Fibroblast of villous mesenchyme (primary cell): ENCODE measurements around the gene PLD3. TPM values are rescaled to one million over a fixed set of nuclear protein-coding genes. Genes with fewer than 3 reads are reported as not detected.

Source experiments
- DNase-seq: peaks from one replicate; pipeline ENCODE4 v3.0.0-alpha.2; 2010; ENCODE audit warnings: low read depth
- H3K4me3 ChIP-seq: 2 replicates; pipeline ENCODE4 v1.5.1; 2011; ENCODE audit warnings: low read depth, mild to moderate bottlenecking, low read length
- total RNA-seq: library from RNA; depleted of rRNA; stranded (reverse); fragments of >200 nt; gene quantifications from 2 replicates; pipeline ENCODE4 v1.2.3, GENCODE V29; 2012
- TF ChIP-seq, protein P1 (sequence below): IDR thresholded peaks from 2 replicates; pipeline ENCODE4 v1.5.1; 2012; ENCODE audit warnings: low read depth, mild to moderate bottlenecking, low read length; ENCODE audit not compliant: insufficient read depth

Gene PLD3
- total RNA-seq, 1 donor: 146 TPM

DNA sequence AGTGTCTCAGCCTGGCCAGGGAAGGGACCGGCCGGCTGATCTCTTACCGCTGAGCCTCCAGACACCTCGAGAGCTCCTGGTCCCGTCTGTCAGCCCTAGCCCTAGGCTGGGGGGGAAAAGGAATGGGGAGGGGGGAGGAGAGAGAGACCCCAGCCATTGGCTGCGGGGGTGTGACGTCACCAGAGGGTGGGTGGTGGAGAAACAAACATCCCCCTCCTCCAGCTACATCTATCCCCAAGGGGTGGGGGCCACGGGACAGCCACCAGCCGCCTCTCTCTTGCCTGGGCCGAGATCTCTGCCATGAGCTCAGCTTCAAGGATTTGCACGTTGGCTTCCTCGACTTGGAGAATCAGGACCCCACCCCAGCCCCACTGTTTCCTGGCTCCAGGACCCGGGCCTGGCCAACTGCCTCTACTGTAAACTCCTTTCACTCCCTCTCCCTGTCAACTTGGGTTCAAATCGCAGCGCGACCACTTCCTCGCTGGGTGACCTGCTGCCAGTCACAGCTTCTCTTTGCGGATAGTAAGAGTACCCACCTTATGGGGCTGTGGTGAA lies 64.9 kb downstream of the PLD3 start, which contains the start of gene PRX:
PRX (minus strand) TSS at position 88 of the 555 bp plus-strand sequence. CDS start 5,446 bp downstream, outside the sequence.
- TF ChIP-seq, protein P1, sequence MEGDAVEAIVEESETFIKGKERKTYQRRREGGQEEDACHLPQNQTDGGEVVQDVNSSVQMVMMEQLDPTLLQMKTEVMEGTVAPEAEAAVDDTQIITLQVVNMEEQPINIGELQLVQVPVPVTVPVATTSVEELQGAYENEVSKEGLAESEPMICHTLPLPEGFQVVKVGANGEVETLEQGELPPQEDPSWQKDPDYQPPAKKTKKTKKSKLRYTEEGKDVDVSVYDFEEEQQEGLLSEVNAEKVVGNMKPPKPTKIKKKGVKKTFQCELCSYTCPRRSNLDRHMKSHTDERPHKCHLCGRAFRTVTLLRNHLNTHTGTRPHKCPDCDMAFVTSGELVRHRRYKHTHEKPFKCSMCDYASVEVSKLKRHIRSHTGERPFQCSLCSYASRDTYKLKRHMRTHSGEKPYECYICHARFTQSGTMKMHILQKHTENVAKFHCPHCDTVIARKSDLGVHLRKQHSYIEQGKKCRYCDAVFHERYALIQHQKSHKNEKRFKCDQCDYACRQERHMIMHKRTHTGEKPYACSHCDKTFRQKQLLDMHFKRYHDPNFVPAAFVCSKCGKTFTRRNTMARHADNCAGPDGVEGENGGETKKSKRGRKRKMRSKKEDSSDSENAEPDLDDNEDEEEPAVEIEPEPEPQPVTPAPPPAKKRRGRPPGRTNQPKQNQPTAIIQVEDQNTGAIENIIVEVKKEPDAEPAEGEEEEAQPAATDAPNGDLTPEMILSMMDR: no peak
- no peak within 1 kb of the TSS for H3K4me3 ChIP-seq
- DNase-seq: no peak

DNA sequence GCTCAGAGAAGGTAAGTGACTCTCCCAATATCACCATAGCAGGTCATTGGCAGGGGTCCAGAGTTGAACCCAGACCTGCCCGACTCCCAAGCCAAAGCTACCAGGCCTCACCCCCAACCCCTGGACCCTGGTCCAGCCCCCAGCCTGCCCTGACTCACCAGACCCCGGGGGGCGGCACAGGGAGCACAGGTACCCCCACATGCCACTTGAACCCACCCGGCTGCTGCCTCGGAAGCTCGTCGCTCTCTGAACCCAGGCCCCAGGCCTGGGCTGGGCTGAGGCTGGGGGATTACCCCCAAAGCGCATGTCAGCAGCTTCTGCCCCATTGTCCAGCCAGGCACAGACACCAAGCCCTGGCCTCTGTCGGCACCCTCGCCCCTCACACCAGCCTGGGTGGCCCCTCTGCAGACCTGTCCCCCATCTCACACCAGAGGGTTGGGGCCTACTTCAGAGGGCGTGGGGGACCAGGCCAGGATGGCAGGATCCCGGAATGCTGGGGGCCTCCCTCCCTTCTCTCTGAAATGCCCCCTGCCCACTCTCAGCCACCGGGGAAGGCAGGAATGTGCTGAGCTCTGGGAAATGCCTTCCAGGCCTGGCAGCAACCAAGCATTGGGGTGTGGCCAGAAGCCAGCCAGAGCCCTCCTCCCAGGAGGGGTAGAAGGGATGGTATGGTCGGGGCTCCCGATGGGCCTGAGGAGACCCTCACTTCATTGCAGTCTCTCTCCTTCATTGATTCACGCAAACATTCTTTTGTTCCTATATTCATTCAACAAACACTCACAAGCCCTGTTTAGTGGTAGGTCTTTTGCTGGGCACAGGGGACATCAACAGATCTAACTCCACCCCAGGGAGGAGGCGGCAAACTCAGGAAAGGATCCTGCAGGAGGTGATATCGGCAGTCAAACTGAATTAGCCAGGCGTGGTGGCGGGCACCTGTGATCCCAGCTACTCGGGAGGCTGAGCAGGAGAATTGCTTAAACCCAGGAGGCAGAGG lies 66.3 kb downstream of the PLD3 start:
- TF ChIP-seq, protein P1: no peak
- H3K4me3 ChIP-seq: no peak overlapping the region
- DNase-seq: no peak

DNA sequence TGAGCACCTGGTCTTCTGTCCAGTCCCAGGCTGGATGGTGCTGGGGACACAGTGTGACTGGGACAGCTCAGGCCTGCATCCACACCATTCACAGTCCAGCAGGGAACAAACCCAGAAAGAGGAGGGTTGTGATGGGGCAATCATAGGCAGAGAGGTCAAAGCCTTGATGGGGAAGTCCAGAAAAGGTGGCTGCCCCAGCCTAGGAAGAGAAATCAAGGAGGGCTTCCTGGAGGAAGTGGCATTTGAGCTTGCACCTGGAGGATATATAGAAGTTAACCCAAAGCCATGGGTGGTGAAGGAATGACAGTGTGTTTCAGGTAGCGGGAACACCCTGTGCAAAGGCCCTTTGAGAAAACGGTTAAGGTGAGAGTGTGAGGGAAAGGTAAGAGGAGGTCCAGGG lies 67.3 kb downstream of the PLD3 start:
- TF ChIP-seq, protein P1: no peak
- H3K4me3 ChIP-seq: no peak overlapping the region
- no peak for DNase-seq

DNA sequence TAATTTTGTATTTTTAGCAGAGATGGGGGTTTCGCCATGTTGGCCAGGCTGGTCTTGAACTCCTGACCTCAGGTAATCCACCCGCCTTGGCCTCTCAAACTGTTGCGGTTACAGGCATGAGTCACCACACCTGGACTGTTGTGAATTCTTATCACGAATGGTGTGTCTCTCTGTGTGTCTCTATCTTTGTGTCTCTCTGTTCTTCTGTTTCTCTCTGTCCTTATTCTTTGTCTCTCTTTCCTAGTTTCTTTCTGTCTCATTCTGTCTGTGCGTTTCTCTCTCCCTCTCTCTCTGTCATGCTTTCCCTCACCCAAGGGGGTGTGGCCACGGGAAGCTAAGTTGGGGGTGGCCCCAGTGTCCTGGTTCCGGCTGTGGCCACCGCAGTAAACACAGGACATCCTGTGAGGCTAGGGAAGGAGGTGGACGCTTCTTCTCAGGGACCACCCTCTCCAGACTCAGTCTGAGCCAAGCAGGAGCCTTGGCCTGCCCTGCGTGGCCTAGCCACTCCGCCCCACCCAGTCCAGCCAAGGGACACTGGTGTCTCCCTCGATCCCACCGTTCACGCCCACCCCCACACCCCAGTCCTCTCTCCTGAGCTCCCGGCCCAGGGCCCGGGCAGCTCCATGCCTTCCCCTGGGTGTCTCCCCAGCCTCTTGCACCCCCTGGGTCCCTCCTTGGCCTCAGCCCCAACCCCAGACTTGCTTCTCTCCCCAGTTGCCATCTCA lies 68.6 kb downstream of the PLD3 start:
- TF ChIP-seq, protein P1: no peak
- DNase-seq: peak; percentile 46
- no peak overlapping the region for H3K4me3 ChIP-seq

DNA sequence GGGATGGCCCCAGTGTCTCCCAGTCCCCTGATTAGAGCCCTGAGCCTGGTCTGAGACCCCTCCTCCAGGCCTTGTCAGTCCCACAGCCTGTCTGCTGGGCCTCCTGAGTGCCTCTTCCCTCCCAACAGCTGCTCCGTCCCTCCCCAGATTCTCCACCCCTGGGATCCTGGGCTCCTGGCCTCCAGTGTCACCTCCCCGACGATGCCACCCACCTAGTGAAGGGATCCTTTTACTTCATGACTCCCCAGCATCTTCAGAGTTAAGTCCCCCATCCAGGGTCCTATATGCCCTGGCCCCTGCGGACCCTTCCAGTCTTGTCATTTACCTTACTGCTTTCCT lies 69.1 kb downstream of the PLD3 start:
- TF ChIP-seq, protein P1: no peak
- no peak for DNase-seq
- no peak overlapping the region for H3K4me3 ChIP-seq

DNA sequence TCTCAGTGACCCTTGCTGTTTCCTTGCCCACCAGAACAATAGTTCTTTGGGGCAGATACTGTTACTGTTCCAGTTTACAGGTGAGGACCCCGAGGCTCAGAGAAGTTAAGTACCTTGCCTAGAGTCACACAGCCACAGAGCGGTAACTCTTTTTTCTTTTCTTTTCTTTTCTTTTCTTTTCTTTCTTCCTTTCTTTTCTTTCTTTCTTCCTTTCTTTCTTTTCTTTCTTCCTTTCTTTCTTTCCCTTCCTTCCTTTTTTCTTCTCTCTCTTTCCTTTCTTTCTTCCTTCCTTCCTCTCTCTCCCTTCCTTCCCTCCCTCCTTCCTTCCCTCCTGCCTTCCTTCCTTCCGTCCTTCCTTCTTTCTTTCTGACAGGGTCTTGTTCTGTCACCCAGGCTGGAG lies 69.5 kb downstream of the PLD3 start:
- H3K4me3 ChIP-seq: no peak overlapping the region
- TF ChIP-seq, protein P1: no peak
- no peak for DNase-seq
